ENCODE results near the gene RREB1.

The RREB1 gene

GRCh38 chr6:7124636-7125035 is 16.9 kb downstream of the RREB1 start:
- peak; percentile 63 for DNase-seq

- DNase-seq = no peak
Observed at GRCh38 chr6:7125290-7125689, 17.5 kb downstream of the RREB1 start.

DNA sequence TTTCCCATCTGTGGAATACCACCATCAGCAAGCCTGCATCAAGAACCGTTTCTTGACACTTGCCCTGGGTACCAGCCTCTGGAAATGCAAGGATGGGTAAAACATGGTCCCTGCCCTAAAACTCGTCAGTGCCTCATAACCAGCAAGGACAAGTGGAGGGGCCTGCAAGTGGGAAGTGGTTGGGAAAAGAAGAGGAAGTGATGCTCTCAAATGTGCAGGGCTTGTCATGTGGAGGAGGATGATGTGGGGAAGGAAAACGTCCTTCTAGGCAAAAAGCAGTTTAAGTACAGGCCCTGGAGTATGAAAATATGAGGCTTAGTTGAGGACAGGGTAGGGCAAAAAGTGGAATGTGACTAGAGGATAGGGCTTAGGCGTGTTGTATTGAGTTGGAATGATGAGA is 19.0 kb downstream of the RREB1 start:
- peak; percentile 84 for DNase-seq

- no peak for DNase-seq
Observed at GRCh38 chr6:7127680-7128079, 19.9 kb downstream of the RREB1 start.

GRCh38 chr6:7129360-7129759 is 21.6 kb downstream of the RREB1 start:
- no peak for DNase-seq

DNA sequence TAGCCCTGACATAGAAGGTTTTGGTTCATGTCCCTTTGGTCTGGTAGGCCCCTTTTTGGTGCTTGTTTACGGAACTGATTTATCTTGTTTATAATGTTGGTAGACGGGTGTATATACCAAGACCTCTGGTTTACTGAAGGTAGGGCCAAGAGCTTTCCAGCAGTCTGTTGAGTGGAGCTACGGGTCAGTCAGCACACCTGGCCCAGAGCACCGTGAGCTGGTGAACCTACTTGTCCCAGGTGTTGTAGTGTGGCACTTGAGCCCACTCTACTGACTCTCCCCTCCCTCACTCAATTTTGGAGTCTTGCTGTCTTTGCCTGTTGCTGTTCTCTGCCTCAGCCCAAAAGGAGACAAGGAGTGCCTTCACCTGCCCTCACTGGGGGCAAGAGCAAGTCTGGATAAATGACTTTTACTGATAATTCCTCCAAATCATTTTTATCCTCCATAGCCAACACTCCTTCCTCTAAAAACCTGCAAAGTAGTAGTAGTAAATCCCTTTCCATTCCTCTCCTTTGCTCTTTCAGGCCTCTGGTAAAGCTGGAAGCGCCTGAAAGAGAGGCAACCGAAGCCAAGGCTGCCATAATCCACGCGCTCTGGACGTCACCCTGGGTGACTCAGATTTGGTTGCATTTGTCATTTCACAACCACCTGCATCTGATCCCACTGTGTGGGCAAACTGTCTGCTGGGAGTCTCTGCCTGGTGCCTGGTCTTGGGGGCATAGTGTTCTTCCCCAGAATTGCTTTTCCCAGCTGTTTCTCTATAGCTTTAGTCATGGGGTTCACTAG is 22.2 kb downstream of the RREB1 start:
- peak; percentile 96 for DNase-seq

- DNase-seq = no peak
Observed at GRCh38 chr6:7131390-7131789, 23.6 kb downstream of the RREB1 start.

DNA sequence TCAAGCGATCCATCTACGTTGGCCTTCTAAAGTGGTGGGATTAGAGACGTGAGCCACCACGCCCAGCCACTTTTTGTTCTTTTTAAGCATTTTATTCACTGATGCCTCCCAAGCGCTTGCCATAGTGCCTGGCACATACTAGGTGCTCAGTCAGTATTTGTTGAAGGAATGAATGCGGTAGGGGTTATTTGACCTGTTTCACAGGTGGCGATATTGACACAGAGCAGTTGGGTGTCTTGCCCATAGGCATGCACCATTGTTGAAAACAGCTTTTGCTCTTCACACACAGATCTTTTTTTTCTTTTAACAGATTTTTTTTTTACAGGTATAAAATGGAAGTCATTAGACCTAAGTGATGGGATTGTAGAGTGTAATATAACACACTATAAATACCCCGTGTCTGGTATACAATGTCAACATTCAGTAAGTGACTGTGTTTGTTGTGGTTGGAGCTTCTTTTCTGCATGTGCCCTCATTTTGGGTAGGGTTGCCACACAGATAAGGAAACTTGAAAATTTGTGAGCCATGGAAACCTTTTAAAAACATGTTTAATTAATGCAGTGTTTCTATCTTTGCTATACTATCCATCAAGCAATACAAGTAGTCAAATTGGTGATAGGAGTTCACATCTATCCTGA is 24.8 kb downstream of the RREB1 start:
- no peak for DNase-seq

DNA sequence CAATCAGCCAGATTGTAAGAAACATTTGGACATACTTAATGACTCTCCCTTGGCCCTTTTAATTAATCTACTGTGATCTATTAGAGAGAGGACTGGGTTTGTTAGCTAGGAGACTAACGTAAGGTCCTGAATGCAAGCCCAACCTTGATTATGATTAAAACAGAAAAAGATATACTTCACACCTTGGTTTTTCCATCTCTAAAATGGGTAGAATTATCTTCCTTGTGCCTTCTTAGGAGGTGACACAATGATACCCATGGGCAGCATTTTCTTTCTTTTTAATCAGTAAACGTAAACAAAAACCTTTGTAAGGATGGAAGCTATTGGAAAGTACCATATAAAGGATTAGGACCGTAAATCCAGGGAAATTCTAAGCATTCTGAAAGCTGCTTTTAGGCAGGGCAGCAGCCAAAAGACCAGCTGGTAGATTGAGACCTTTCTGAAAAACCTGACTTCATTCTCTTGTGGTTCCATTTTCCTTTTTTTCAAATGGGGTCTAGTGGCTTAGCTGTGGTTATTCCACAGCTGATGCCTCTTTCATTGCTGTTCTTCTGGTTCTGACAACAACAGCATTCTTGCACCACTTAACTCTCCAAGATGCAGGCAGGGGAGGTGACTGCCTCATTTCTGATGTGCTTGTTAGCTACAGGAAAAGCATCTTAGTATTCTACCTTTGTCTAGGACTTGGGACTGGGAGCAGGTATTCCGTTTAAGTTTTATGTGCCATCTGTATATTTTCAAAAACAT is 27.4 kb downstream of the RREB1 start:
- DNase-seq = no peak

GRCh38 chr6:7135755-7136154 is 28.0 kb downstream of the RREB1 start:
- no peak for DNase-seq

DNA sequence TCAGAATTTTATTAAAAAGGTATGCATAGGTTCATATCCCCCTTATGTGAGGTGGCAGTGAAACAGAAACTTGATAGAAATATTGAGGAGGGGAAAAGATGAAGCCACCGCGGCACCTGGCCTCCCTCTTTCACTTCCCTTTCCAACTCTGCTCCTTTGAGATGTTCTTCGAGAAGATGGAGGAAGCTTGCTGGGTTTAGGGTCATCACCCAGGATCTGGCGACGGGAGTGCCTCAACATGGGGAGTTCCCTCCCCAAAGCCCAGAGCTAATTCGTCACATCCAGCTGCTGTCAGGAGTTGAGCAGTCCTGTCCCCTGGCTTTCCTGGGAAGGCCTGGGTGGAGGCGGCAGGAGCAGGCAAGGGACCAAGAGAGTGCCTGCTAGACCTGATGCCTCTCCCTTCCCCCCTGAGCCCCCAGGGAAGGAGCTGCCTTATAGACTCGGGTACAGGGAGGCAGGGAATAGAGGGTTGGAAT is 29.1 kb downstream of the RREB1 start:
- peak; percentile 59 for DNase-seq

- DNase-seq = peak; percentile 67
Observed at GRCh38 chr6:7137335-7138045, 29.7 kb downstream of the RREB1 start.

GRCh38 chr6:7138046-7138531 is 30.3 kb downstream of the RREB1 start:
- no peak for DNase-seq

GRCh38 chr6:7138921-7139358 is 31.2 kb downstream of the RREB1 start:
- DNase-seq = no peak

DNA sequence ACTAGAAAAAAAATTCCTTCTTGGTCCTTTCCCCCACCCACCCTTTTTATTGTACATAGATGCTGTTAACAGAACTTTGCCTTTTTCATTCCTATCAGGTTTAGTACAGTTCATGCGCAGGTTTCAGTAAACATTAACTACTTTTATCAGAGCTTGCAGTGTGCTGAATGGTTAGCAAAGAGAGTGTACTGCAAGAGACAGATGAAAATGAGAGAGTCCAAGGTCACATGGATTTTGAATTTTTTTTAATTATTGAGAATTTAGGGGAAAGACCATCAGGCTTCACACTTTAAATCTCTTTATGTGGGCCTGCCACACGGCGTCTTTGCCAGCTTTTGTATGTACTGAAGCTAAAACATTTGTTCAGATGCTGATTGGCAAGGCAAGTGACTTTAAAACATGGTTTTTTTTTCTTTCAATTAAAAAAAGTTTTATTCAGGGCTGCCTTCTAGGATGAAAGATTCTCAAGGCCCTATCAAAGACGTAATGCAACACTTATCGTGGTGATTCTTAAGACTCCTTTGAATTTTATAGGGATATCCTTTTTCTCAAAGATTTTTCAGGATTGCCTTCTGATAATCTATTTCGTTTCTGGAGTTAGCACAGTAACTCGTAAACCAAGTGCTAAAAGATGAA is 32.2 kb downstream of the RREB1 start:
- no peak for DNase-seq

GRCh38 chr6:7140631-7141378 is 33.0 kb downstream of the RREB1 start:
- peak; percentile 89 for DNase-seq

DNA sequence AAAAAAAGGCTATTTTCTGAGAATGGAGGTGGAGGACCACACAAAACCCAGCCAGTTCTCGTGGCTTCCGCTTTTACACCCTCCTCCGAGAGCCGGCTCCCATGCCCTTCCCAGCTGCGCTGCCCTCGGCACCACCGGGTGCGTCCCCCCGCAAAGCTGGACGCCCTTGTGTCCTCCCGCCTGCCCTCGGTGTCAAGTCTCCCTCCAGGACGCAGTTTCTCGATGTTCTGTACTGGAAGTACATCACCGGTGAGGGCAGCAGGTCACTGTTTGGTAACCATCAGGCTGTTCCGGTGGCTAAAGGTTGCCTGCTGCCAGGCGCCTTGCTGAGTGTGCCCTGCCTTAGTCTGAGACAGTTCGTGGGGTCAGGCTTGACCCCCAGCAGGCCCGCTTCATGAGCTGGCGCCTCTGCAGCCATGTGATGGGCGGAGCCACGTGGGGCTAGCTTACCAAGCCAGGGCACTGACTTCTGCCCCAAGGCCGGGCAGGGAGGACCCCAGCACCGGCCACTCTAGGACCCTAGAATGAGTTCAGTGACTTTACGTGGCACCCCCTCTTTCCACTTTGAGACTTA is 34.6 kb downstream of the RREB1 start:
- DNase-seq = no peak

DNA sequence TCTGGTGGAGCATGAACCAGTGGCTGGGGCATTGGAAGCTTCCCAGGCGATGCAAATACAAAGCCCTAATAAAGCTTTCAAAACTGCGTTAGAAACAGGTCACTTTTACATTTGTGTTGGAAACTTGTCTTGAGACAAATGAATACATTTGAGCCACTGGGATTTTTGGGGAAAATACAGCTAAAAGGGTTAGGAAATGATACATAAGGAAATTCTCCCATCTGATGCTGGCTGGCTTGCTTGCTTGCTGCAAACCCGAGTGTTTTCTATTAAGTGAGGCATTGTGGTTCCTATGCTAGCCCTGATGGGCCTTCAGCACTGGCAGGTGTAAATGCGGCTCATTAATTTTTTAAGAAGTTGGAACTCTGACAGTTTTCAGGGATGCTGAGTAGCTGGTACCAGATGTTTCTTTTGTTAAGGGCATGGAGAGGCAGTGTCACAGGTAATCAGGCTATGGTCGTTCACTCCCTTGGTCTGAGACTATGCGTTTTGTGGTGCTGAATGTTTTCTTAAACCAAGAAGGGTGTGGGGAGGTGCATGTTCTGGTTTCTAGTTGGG is 35.2 kb downstream of the RREB1 start:
- DNase-seq = peak; percentile 50

DNA sequence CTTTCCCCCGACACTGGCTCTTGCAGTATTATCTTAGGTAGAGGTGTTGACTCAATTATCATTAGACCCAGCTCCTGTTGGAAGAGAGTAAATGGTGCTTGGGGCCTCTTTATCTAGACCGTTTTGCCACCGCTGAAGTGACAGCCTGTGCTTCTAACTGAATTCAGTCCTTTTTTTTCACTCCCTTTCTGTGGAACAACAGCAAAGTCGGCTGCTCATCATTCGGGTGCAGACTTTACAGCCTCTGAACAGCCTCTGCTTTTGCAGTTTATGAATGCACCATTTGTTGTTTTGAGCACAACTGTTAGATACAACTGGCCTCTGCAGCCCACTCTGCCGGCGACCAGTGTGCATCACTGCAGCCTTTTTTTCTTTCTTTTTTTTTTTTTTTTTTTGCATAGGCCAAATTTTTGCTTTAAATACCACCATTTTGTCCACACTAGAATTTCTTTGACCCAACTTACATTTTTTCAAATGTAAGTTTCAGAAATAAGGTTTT is 35.8 kb downstream of the RREB1 start:
- no peak for DNase-seq

DNA sequence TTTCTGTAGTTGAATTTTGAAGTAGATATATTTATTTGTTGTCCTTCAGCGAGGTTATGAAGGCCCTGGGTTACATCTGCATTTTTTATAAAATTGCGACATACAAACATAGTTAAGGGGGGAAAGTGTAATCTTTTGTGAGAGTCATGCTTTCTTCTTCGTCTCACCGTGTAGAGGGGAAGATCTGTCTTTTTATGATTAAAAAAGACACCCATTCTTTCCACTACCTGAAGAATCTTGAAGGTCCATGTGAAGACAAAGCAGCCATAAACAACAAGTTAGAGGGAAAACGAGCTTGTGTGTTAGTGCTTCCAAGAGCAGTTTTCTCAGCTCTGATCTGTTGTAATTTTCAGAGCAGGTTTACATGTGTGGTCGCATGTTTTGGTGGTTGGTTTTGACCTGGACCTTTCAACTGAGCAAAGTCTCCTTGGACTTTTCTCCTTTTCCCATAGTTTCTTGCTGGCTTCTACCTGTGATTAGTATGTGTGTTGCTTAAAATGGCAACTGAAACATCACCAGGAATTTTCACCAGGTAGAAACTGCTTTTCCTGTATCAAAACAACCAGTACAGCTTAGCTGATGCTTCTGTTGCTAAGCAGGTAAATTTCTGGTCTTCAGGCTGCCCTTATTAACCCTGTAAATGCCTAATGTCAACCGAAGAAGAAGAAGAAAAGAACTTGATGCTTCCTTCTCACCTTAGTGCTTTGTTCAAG is 37.3 kb downstream of the RREB1 start:
- no peak for DNase-seq

All from inflammatory macrophage treated with lipopolysaccharide for 4 hours (primary cell).